Stimulated activated CD8-positive, alpha-beta memory T cell treated with anti-CD3 and anti-CD28 coated beads, Interleukin-2, amount 100 ng/mL, for 1 hour (primary cell): ENCODE data around the gene PLPP1.
A peak's percentile ranks its signal among the peaks of the same experiment; 100 is the strongest.

ENCODE experiments used
- DNase-seq, 2 donors: peaks; one replicate each; pipeline ENCODE4 v3.0.0-alpha.2; 2020; ENCODE audit warnings: low read depth in 2 of 2

Gene PLPP1

GRCh38 chr5:55534436-55535198 is at the start of gene PLPP1:
Gene PLPP1 (minus strand): TSS chr5:55534964. CDS start chr5:55534629, 335 bp downstream.
- peak; percentile 66 to 69 for DNase-seq

- no peak for DNase-seq
Measured at GRCh38 chr5:55583578-55583977, 48.8 kb upstream of the PLPP1 start.

GRCh38 chr5:55582256-55582655 is 47.5 kb upstream of the PLPP1 start:
- no peak for DNase-seq

- DNase-seq, result no peak
Measured at GRCh38 chr5:55580042-55580441, 45.3 kb upstream of the PLPP1 start.

- DNase-seq, result no peak
Measured at GRCh38 chr5:55578771-55579170, 44.0 kb upstream of the PLPP1 start.

GRCh38 chr5:55577353-55578060 is 42.7 kb upstream of the PLPP1 start:
- DNase-seq, result no peak

GRCh38 chr5:55576661-55577060 is 41.9 kb upstream of the PLPP1 start:
- DNase-seq, result no peak

GRCh38 chr5:55575815-55576583 is 41.2 kb upstream of the PLPP1 start:
- no peak for DNase-seq

GRCh38 chr5:55572600-55572999 is 37.8 kb upstream of the PLPP1 start:
- DNase-seq, result no peak

GRCh38 chr5:55572020-55572419 is 37.3 kb upstream of the PLPP1 start:
- DNase-seq, result no peak

- DNase-seq, result no peak
Measured at GRCh38 chr5:55570570-55570969, 35.8 kb upstream of the PLPP1 start.

GRCh38 chr5:55570026-55570425 is 35.3 kb upstream of the PLPP1 start:
- DNase-seq, result no peak

GRCh38 chr5:55569513-55569865 is 34.7 kb upstream of the PLPP1 start:
- no peak for DNase-seq

GRCh38 chr5:55568654-55569512 is 34.1 kb upstream of the PLPP1 start:
- no peak for DNase-seq

GRCh38 chr5:55564721-55565120 is 30.0 kb upstream of the PLPP1 start:
- DNase-seq, result no peak

- no peak for DNase-seq
Measured at GRCh38 chr5:55558484-55558883, 23.7 kb upstream of the PLPP1 start.

GRCh38 chr5:55557123-55557522 is 22.4 kb upstream of the PLPP1 start:
- no peak for DNase-seq

- DNase-seq, result no peak
Measured at GRCh38 chr5:55554585-55555202, 19.9 kb upstream of the PLPP1 start.

GRCh38 chr5:55551904-55552303 is 17.1 kb upstream of the PLPP1 start:
- DNase-seq, result no peak

GRCh38 chr5:55551358-55551757 is 16.6 kb upstream of the PLPP1 start:
- DNase-seq, result no peak

- DNase-seq, result no peak
Measured at GRCh38 chr5:55547781-55548180, 13.0 kb upstream of the PLPP1 start.
